Lung (tissue), 12 donors: ENCODE results near the gene TNNI2. TPM values are rescaled to one million over a fixed set of nuclear protein-coding genes. Genes with fewer than 3 reads are reported as not detected.
"Not testable (repeated sequence)": the region's sequence is repeated elsewhere in the genome, so short reads cannot be mapped to it uniquely, and the experiment has no call there.

Source experiments
- ATAC-seq: fragments of 200-7000 bp; cut with Tn5 transposase; one replicate; pipeline ENCODE4 v1.9.1; 2020; ENCODE audit warnings: moderate number of reproducible peaks; ENCODE audit not compliant: insufficient read depth, low FRiP score
- DNase-seq, 3 donors: peaks; one replicate each; pipeline ENCODE4 v3.0.0-alpha.2; 2013 to 2017
- H3K27ac ChIP-seq, 2 donors: one replicate each; pipeline ENCODE4 v1.5.1; 2013; ENCODE audit warnings: mild to moderate bottlenecking in 2 of 2, moderate library complexity in 2 of 2, control low read depth in 1 of 2, inconsistent platforms in 1 of 2, low read depth in 1 of 2, low read length in 1 of 2
- H3K27me3 ChIP-seq, 3 donors: one replicate each; pipeline ENCODE4 v1.5.1; 2013; ENCODE audit warnings: low read length in 2 of 3; ENCODE audit not compliant: control insufficient read depth in 3 of 3, insufficient read depth in 3 of 3
- H3K36me3 ChIP-seq, 4 donors: one replicate each; pipeline ENCODE4 v1.5.1; 2013; ENCODE audit warnings: low read length in 4 of 4, mild to moderate bottlenecking in 1 of 4, moderate library complexity in 1 of 4; ENCODE audit not compliant: control insufficient read depth in 4 of 4, insufficient read depth in 4 of 4
- H3K4me1 ChIP-seq, 5 donors: one replicate each; pipeline ENCODE4 v1.5.1; 2013; ENCODE audit warnings: low read length in 5 of 5, mild to moderate bottlenecking in 2 of 5, moderate library complexity in 1 of 5; ENCODE audit not compliant: control insufficient read depth in 5 of 5, insufficient read depth in 5 of 5
- H3K4me3 ChIP-seq: one replicate; pipeline ENCODE4 v1.5.1; 2013; ENCODE audit warnings: mild to moderate bottlenecking, control low read depth, moderate library complexity
- H3K9ac ChIP-seq, 2 donors: one replicate each; pipeline ENCODE4 v1.5.1; 2013; ENCODE audit warnings: low read length in 2 of 2, control low read depth in 1 of 2; ENCODE audit not compliant: insufficient read depth in 1 of 2
- H3K9me3 ChIP-seq, 4 donors: one replicate each; pipeline ENCODE4 v1.5.1; 2013; ENCODE audit warnings: low read length in 3 of 4, mild to moderate bottlenecking in 1 of 4, moderate library complexity in 1 of 4; ENCODE audit not compliant: control insufficient read depth in 4 of 4, insufficient read depth in 3 of 4
- CTCF ChIP-seq: IDR thresholded peaks from 2 replicates; pipeline ENCODE4 v1.5.1; 2012; ENCODE audit warnings: mild to moderate bottlenecking; ENCODE audit errors: control extremely low read depth, extremely low read depth
- WGBS, 2 donors: extraction: QIAGEN DNeasy Blood & Tissue Kit; methylation state at CpG; one replicate each; pipeline ENCODE4 v1.1.7; 2013; 5-methylcytosine and 5-hydroxymethylcytosine counted together
- polyA plus RNA-seq, 2 donors: library from polyadenylated mRNA; stranded (reverse); fragments of 200-250 nt; gene quantifications; one replicate each; pipeline ENCODE4 v1.2.1, GENCODE V29; 2013
- total RNA-seq, 2 donors: library from RNA; depleted of rRNA in 1 of 2; stranded (reverse); fragments of >200 nt in 1 of 2; gene quantifications; one replicate each; pipeline ENCODE4 v1.2.1, GENCODE V29; 2014 to 2021
- donor health status: control.
- donor health status: control.
- donor health status: Bipolar disorder and iron deficiency.
- donor health status: healthy.
- donor health status: DM: yes; HTN: yes; CAD: no.

The TNNI2 gene
- total and polyA plus RNA-seq, 4 donors: 3.1 to 35.8 (median 12.2) TPM

GRCh38 chr11:1873048-1873812 is 34.4 kb downstream of the TNNI2 start:
- Histone ChIP-seq H3K9me3 (no peaks in the 10 kb centered on the region), H3K27ac (no peak overlapping the region), H3K4me3 (no peak overlapping the region), H3K4me1 (peaks cover 0 to 22% (median 8%) of the 10 kb centered on the region in 5 donors), H3K36me3 (no peaks in the 10 kb centered on the region), H3K9ac (no peak overlapping the region), H3K27me3 (peaks cover 0 to 16% (median 3%) of the 10 kb centered on the region in 3 donors)
- DNase-seq (peak in 2 of 3 donors; percentile 29 to 50), ATAC-seq (no peak)
- no peak for TF ChIP-seq CTCF
- WGBS, 2 donors: 47 to 58% methylated on average over 5 to 11 of the region's 11 CpGs

- H3K4me3 ChIP-seq, DNase-seq, H3K9me3 ChIP-seq, H3K36me3 ChIP-seq, H3K9ac ChIP-seq, ATAC-seq, H3K27ac ChIP-seq: not testable (repeated sequence)
- 90 to 95% methylated on average over 15 to 17 of the region's 17 CpGs for WGBS, 2 donors
- Histone ChIP-seq H3K4me1 (peaks cover 0 to 22% (median 8%) of the 10 kb centered on the region in 5 donors), H3K27me3 (peaks cover 0 to 16% (median 3%) of the 10 kb centered on the region in 3 donors)
These were observed 35.0 kb downstream of the TNNI2 start for GRCh38 chr11:1873813-1874150.

- H3K9me3 ChIP-seq, H3K9ac ChIP-seq, ATAC-seq, H3K36me3 ChIP-seq, DNase-seq, H3K4me3 ChIP-seq: not testable (repeated sequence)
- Histone ChIP-seq H3K27ac (peak overlapping the region in 1 of 2 donors; percentile 38), H3K27me3 (peaks cover 0 to 16% (median 3%) of the 10 kb centered on the region in 3 donors), H3K4me1 (peaks cover 0 to 22% (median 8%) of the 10 kb centered on the region in 5 donors)
- WGBS, 2 donors: 82 to 90% methylated on average over 15 to 17 of the region's 17 CpGs
These were observed 35.8 kb downstream of the TNNI2 start for GRCh38 chr11:1874441-1875092.

GRCh38 chr11:1875093-1875850 is 36.5 kb downstream of the TNNI2 start:
- Histone ChIP-seq H3K4me3 (no peak overlapping the region), H3K9ac (no peak overlapping the region), H3K27ac (peak overlapping the region in 1 of 2 donors; percentile 38), H3K27me3 (peaks cover 0 to 9% (median 0%) of the 10 kb centered on the region in 3 donors), H3K4me1 (peaks cover 0 to 22% (median 8%) of the 10 kb centered on the region in 5 donors), H3K9me3 (no peaks in the 10 kb centered on the region), H3K36me3 (no peaks in the 10 kb centered on the region)
- TF ChIP-seq CTCF: no peak
- DNase-seq (no peak), ATAC-seq (no peak)
- WGBS, 2 donors: 78 to 83% methylated on average over 28 of the region's 28 CpGs

GRCh38 chr11:1875851-1876301 is 37.1 kb downstream of the TNNI2 start:
- H3K9ac ChIP-seq, DNase-seq, H3K27me3 ChIP-seq, H3K36me3 ChIP-seq, H3K9me3 ChIP-seq, H3K4me3 ChIP-seq, ATAC-seq: not testable (repeated sequence)
- Histone ChIP-seq H3K27ac (peak overlapping the region in 1 of 2 donors; percentile 84), H3K4me1 (peaks cover 0 to 21% (median 8%) of the 10 kb centered on the region in 5 donors)
- 84 to 89% methylated on average over 12 to 13 of the region's 13 CpGs for WGBS, 2 donors
